IPS-20b (cell line): Measurements from ENCODE around the gene ANKS1B.
A peak's percentile ranks its signal among the peaks of the same experiment; 100 is the strongest.

ENCODE experiments used
- H3K27ac ChIP-seq: one replicate; pipeline ENCODE4 v1.5.1; 2013; ENCODE audit warnings: low read length
- H3K27me3 ChIP-seq: 2 replicates; pipeline ENCODE4 v1.6.1; 2013; ENCODE audit warnings: mild to moderate bottlenecking, low read length, inconsistent platforms; ENCODE audit not compliant: insufficient read depth
- H3K36me3 ChIP-seq: 2 replicates; pipeline ENCODE4 v1.6.1; 2013; ENCODE audit warnings: low read depth, mild to moderate bottlenecking, inconsistent platforms, low read length, moderate library complexity; ENCODE audit not compliant: insufficient read depth
- H3K4me1 ChIP-seq: 2 replicates; pipeline ENCODE4 v1.6.1; 2013; ENCODE audit warnings: mild to moderate bottlenecking, control low read depth, inconsistent platforms, low read length, moderate library complexity; ENCODE audit not compliant: insufficient read depth
- H3K4me3 ChIP-seq: 2 replicates; pipeline ENCODE4 v1.5.1; 2013; ENCODE audit warnings: mild to moderate bottlenecking, low read length, inconsistent platforms
- H3K9ac ChIP-seq: 2 replicates; pipeline ENCODE4 v1.6.1; 2013; ENCODE audit warnings: low read depth, mild to moderate bottlenecking, inconsistent platforms, low read length, moderate library complexity
- H3K9me3 ChIP-seq: 2 replicates; pipeline ENCODE4 v1.6.1; 2013; ENCODE audit warnings: mild to moderate bottlenecking, low read depth, low read length, inconsistent platforms; ENCODE audit not compliant: insufficient read depth

Gene ANKS1B

DNA sequence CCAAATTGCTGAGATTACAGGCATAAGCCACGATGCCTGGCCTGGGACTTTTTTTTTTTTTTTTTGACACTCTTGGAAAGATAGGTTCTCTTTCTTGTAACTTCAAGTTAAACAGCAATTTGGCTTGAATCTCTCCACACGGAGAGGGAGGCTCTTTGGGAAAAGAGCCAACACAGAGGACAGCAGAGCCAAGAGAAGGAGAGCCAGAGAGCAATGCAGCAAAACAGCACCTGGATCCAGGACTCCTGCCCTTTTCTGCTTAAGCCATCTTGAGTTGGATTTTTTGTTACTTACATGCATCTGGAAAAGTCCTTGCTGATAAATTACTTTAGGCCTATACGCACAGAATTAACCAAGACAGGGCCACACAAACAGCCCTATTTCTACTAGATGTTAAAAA lies 1162.9 kb downstream of the ANKS1B start:
- 0 out of 2 replicates have a peak overlapping the region, but pooled peaks have one; percentile 6 for H3K9ac ChIP-seq
- no peaks in the 10 kb centered on the region for H3K27me3 ChIP-seq
- no peaks in the 10 kb centered on the region for H3K9me3 ChIP-seq
- H3K4me1 ChIP-seq, result peaks cover 30% of the 10 kb centered on the region
- no peaks in the 10 kb centered on the region for H3K36me3 ChIP-seq
- H3K27ac ChIP-seq, result no peak overlapping the region
- H3K4me3 ChIP-seq, result no peak overlapping the region

DNA sequence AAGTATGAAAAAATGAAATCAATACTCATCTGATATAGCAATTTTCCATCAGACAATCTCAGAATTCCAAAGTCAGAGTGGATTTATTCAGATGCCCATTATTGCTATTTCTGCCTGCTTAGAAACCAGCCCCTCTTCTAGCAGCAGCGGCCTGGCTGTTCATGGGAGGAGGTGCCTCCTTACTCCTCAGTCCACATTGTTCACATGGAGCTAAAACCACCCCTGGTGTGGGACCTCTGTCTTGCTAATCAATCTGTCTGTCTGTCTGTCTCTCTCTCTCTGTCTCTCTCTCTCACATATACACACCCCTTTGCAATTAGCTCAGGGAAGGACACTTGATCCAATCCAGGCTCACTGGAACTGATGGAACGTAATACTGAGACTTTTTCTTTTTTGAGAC lies 1163.5 kb downstream of the ANKS1B start:
- Histone ChIP-seq H3K4me3 (no peak overlapping the region), H3K27ac (no peak overlapping the region), H3K27me3 (no peaks in the 10 kb centered on the region), H3K36me3 (no peaks in the 10 kb centered on the region), H3K4me1 (peaks cover 30% of the 10 kb centered on the region), H3K9ac (no peak overlapping the region), H3K9me3 (no peaks in the 10 kb centered on the region)

DNA sequence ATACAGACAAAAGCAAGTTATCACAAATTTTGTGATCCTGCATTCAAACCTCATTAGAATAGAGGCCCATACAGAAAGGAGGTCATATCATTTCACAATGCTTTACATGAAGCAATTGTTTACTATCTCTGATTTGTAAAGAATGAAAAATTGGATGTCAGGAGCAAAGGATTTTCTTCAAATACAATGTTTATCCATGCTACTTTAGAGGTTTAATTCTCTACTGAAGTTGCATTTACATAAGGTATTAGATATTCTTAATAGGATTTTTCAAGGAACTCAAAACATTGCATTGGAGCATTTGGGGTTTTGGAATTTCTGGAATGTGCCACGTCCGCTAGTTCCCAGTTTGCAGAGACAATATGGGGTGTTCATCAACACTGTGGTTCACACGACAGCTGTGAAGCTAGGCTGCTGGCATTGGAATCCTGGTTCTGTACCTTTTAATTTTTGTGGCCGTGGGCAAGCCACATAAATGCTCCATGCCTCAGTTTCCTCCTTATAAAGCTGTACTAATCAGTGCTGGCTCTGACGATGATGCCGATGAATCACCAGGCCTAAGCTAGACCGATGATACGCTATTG lies 1164.8 kb downstream of the ANKS1B start:
- Histone ChIP-seq H3K36me3 (no peaks in the 10 kb centered on the region), H3K9me3 (no peaks in the 10 kb centered on the region), H3K9ac (no peak overlapping the region), H3K27me3 (no peaks in the 10 kb centered on the region), H3K4me1 (peaks cover 30% of the 10 kb centered on the region), H3K27ac (no peak overlapping the region), H3K4me3 (no peak overlapping the region)

- Histone ChIP-seq H3K27me3 (no peaks in the 10 kb centered on the region), H3K27ac (no peak overlapping the region), H3K4me3 (no peak overlapping the region), H3K36me3 (no peaks in the 10 kb centered on the region), H3K9me3 (no peaks in the 10 kb centered on the region), H3K9ac (no peak overlapping the region), H3K4me1 (peaks cover 23% of the 10 kb centered on the region)
These were observed 1165.7 kb downstream of the ANKS1B start for GRCh38 chr12:98819071-98819470.

GRCh38 chr12:98818239-98818638 lies 1166.5 kb downstream of the ANKS1B start:
- H3K27me3 ChIP-seq, result no peaks in the 10 kb centered on the region
- H3K4me1 ChIP-seq, result peaks cover 23% of the 10 kb centered on the region
- H3K9ac ChIP-seq, result no peak overlapping the region

DNA sequence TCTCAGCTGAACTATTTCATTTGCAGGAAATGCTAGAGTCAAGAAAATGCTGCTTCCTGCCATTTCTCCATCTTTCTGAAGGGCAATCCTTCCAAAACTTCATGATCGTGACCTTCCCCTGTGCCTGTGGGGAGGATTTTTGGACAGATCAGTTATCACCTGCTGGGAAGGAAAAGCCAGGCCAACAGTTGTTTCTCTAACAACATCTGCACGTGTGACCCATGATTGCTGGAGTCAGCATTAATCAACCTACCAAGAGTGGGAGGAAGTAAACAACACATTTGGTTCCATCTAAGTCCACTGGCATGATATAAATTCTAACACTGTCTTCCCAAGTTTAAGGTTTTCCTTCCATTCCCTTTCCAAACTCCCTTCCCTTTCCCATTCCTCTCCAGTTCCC lies 1167.0 kb downstream of the ANKS1B start:
- Histone ChIP-seq H3K36me3 (no peaks in the 10 kb centered on the region), H3K27ac (no peak overlapping the region), H3K9me3 (no peaks in the 10 kb centered on the region), H3K4me3 (no peak overlapping the region), H3K4me1 (peaks cover 23% of the 10 kb centered on the region), H3K9ac (no peak overlapping the region), H3K27me3 (no peaks in the 10 kb centered on the region)

More at GRCh38 chr12:98818239-98818638, 1166.5 kb downstream of the ANKS1B start:
- Histone ChIP-seq H3K27ac (no peak overlapping the region), H3K9me3 (no peaks in the 10 kb centered on the region), H3K36me3 (no peaks in the 10 kb centered on the region), H3K4me3 (no peak overlapping the region)

- Histone ChIP-seq H3K36me3 (no peaks in the 10 kb centered on the region), H3K27me3 (no peaks in the 10 kb centered on the region), H3K9ac (no peak overlapping the region), H3K4me1 (peaks cover 18% of the 10 kb centered on the region), H3K27ac (no peak overlapping the region), H3K4me3 (no peak overlapping the region), H3K9me3 (no peaks in the 10 kb centered on the region)
These were observed 1168.0 kb downstream of the ANKS1B start for GRCh38 chr12:98816720-98817119.

GRCh38 chr12:98814254-98814653 lies 1170.5 kb downstream of the ANKS1B start:
- Histone ChIP-seq H3K9ac (no peak overlapping the region), H3K27ac (no peak overlapping the region), H3K9me3 (no peaks in the 10 kb centered on the region), H3K4me3 (no peak overlapping the region), H3K27me3 (no peaks in the 10 kb centered on the region), H3K36me3 (no peaks in the 10 kb centered on the region), H3K4me1 (0 out of 2 replicates have a peak, but pooled peaks cover 2% of the 10 kb centered on the region)

DNA sequence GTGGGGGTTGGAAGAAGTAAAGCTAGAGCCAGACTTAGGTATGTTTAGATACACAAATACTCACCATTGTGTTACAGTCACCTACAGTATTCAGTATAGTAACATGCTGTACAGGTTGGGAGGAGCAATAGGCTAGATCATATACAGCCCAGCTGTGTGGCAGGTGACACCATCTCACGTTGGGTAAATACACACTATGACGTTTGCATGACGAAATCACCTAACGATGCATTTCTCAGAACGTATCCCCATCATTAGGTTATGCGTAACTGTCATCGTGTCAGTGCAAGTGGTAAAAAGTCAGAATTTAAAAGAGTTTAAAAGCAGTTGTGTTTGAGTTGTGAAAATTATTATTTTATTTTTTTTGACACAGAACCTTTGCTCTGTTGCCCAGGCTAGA lies 1172.5 kb downstream of the ANKS1B start:
- no peaks in the 10 kb centered on the region for H3K27me3 ChIP-seq
- no peak overlapping the region for H3K4me3 ChIP-seq
- H3K9me3 ChIP-seq, result no peaks in the 10 kb centered on the region
- no peaks in the 10 kb centered on the region for H3K36me3 ChIP-seq
- H3K4me1 ChIP-seq, result no peaks in the 10 kb centered on the region
- H3K27ac ChIP-seq, result no peak overlapping the region
- no peak overlapping the region for H3K9ac ChIP-seq

- Histone ChIP-seq H3K4me3 (no peak overlapping the region), H3K4me1 (peaks cover 3% of the 10 kb centered on the region; the same call in 1 of the 2 replicates), H3K9me3 (no peaks in the 10 kb centered on the region), H3K9ac (no peak overlapping the region), H3K36me3 (no peaks in the 10 kb centered on the region), H3K27ac (no peak overlapping the region), H3K27me3 (no peaks in the 10 kb centered on the region)
These were observed 1176.4 kb downstream of the ANKS1B start for GRCh38 chr12:98808243-98808875.

DNA sequence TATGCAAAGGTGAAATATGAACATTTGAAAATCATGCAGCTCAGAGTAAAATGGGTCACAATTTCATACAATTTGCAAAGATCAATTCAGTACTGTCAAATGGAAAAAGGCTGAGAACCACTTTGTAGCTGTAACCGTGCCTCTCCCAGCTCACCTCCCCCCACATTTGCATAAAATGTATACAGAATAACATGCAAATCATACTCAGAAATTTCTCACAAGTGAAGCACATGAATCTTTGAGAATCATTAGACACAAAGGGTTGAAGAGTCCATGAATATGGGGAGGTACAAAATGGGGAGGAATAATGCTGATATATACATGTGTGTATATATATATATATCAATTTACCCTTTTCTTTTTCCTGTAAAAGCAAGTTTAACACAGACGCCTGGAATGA lies 1177.5 kb downstream of the ANKS1B start:
- no peak overlapping the region for H3K4me3 ChIP-seq
- no peaks in the 10 kb centered on the region for H3K27me3 ChIP-seq
- no peak overlapping the region for H3K27ac ChIP-seq
- no peaks in the 10 kb centered on the region for H3K9me3 ChIP-seq
- H3K4me1 ChIP-seq, result peaks cover 3% of the 10 kb centered on the region; the same call in 1 of the 2 replicates
- no peaks in the 10 kb centered on the region for H3K36me3 ChIP-seq
- no peak overlapping the region for H3K9ac ChIP-seq

DNA sequence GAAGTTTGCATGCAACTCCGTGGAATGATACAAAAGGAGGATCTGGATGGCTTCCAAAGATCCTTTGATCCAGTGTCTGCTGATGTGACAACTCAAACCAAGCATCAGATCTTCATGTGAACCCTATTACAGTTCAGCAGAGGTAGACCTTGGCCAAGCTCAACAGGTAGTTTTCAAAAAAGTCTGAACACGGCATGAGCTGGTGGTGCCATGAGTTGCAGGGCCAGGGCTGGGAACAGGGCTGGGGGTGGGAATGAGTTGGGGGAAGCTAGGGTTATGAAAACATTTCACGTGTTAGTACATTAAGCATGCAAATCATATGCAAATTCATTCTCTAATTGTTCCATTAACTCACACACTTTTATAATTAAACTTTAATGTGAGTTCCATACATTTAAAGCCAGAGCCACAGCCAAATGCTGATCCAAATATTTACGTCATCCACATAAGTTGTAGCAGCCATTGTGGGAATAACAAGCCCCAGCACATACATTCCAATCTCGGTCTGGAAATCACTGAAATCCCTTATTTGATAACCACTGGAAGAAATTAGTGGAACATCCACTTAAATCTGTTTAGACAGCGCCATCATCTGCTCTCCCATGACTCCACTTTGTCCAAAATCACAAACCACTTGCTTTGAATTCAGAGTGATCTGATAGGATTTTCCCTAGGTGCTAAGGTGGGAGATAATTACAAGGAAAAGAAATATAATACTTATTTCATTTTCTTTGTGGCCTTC lies 1181.1 kb downstream of the ANKS1B start:
- Histone ChIP-seq H3K9ac (no peak overlapping the region), H3K4me1 (peaks cover 3% of the 10 kb centered on the region), H3K36me3 (no peaks in the 10 kb centered on the region), H3K4me3 (no peak overlapping the region), H3K9me3 (no peaks in the 10 kb centered on the region), H3K27me3 (no peaks in the 10 kb centered on the region), H3K27ac (no peak overlapping the region)
